Endothelial cell of umbilical vein (primary cell): ENCODE measurements around the gene ALK. TPM values are rescaled to one million over a fixed set of nuclear protein-coding genes. Genes with fewer than 3 reads are reported as not detected.

ENCODE experiments used
- BruUV-seq: library from RNA; stranded (reverse); fragments of 400-500 nt; replicated peaks from 2 replicates; lab custom pipeline; 2021; lab: Mats Ljungman, UMichigan
- CTCF ChIA-PET: fragments of 300-600, 350-600 bp; sonication (Branson Sonifier 250); formaldehyde crosslinking; loops from one replicate; lab custom pipeline; 2021; ENCODE audit warnings: antibody characterized with exemption, inconsistent platforms; lab: Charles Lee
- POLR2A ChIA-PET: fragments of 300-600, 350-600 bp; sonication (Branson Sonifier 250); formaldehyde crosslinking; loops from one replicate; lab custom pipeline; 2021; ENCODE audit warnings: antibody characterized with exemption, inconsistent platforms; lab: Charles Lee
- DNase-seq: peaks from one replicate; pipeline ENCODE4 v3.0.0-alpha.2; 2011; ENCODE audit warnings: low read depth, low spot score
- FAIRE-seq: peaks from 2 replicates; lab custom pipeline; 2011; peaks lifted over from hg19 to GRCh38; lab: Jason Lieb, UNC
- H2AFZ ChIP-seq: 2 replicates; pipeline ENCODE4 v1.6.0; 2012; ENCODE audit warnings: low read depth, low read length, control low read depth, inconsistent platforms
- H3K27ac ChIP-seq: 2 replicates; pipeline ENCODE4 v1.5.1; 2011; ENCODE audit warnings: low read depth, mild to moderate bottlenecking, control low read depth, low read length, moderate library complexity; ENCODE audit not compliant: insufficient read depth
- H3K27me3 ChIP-seq, 2 experiments: 2 replicates each; pipeline versions ENCODE4 v1.6.0 to v1.6.1; 2011; ENCODE audit warnings: low read length in 2 of 2, mixed read lengths in 1 of 2; ENCODE audit not compliant: control insufficient read depth in 2 of 2, insufficient read depth in 2 of 2
- H3K36me3 ChIP-seq, 2 experiments: 2 replicates in 1 of 2; 3 replicates in 1 of 2; pipeline ENCODE4 v1.5.1; 2011; ENCODE audit warnings: low read length in 2 of 2, mild to moderate bottlenecking in 1 of 2, moderate library complexity in 1 of 2; ENCODE audit not compliant: control insufficient read depth in 2 of 2, insufficient read depth in 2 of 2; ENCODE audit errors: extremely low read depth in 1 of 2
- H3K4me1 ChIP-seq: 3 replicates; pipeline ENCODE4 v1.5.1; 2011; ENCODE audit warnings: mild to moderate bottlenecking, low read length; ENCODE audit not compliant: control insufficient read depth, insufficient read depth; ENCODE audit errors: extremely low read depth
- H3K4me2 ChIP-seq: 2 replicates; pipeline ENCODE4 v1.6.1; 2011; ENCODE audit warnings: low read length, control low read depth, mixed read lengths; ENCODE audit not compliant: insufficient read depth
- H3K4me3 ChIP-seq, 3 experiments: fragments of 200-600 bp in 1 of 3; sonication (generic), shearing (Covaris generic) in 1 of 3; replicated peaks in 1 of 3; 2 replicates each; pipeline ENCODE4 v1.5.1; 2011 to 2016; ENCODE audit warnings: control low read depth in 3 of 3, low read length in 3 of 3, mild to moderate bottlenecking in 2 of 3, inconsistent platforms in 1 of 3, low read depth in 1 of 3, moderate library complexity in 1 of 3; ENCODE audit not compliant: insufficient read depth in 1 of 3
- H3K79me2 ChIP-seq: 2 replicates; pipeline ENCODE4 v1.6.0; 2012; ENCODE audit warnings: low read length, inconsistent platforms; ENCODE audit not compliant: control insufficient read depth, insufficient read depth
- H3K9ac ChIP-seq: replicated peaks from 2 replicates; pipeline ENCODE3; 2011; ENCODE audit warnings: low read length, control low read depth; ENCODE audit not compliant: insufficient read depth; ENCODE audit errors: extremely low read depth
- H3K9me1 ChIP-seq: replicated peaks from 3 replicates; pipeline ENCODE4 v1.6.0; 2011; ENCODE audit warnings: mild to moderate bottlenecking, low read length; ENCODE audit not compliant: control insufficient read depth, insufficient read depth; ENCODE audit errors: extremely low read depth
- H3K9me3 ChIP-seq: replicated peaks from 2 replicates; pipeline ENCODE4 v1.5.1; 2012; ENCODE audit warnings: low read length, inconsistent platforms; ENCODE audit not compliant: control insufficient read depth, insufficient read depth
- H4K20me1 ChIP-seq: replicated peaks from 2 replicates; pipeline ENCODE3; 2011; ENCODE audit warnings: mild to moderate bottlenecking, low read length; ENCODE audit not compliant: control insufficient read depth, insufficient read depth; ENCODE audit errors: extremely low read depth
- CTCF ChIP-seq, 2 donors: IDR thresholded peaks; 1 replicate in 1 of 2; 2 replicates in 1 of 2; pipeline ENCODE4 v1.5.1; 2011; ENCODE audit warnings: low read length in 2 of 2, mild to moderate bottlenecking in 2 of 2, moderate library complexity in 2 of 2, control low read depth in 1 of 2, inconsistent platforms in 1 of 2, low read depth in 1 of 2; ENCODE audit not compliant: insufficient read depth in 1 of 2; ENCODE audit errors: extremely low read depth in 1 of 2
- EZH2 ChIP-seq: IDR thresholded peaks from 2 replicates; pipeline ENCODE4 v1.6.1; 2012; ENCODE audit warnings: borderline replicate concordance, low read depth, mild to moderate bottlenecking, moderate library complexity, low read length, inconsistent platforms; ENCODE audit not compliant: severe bottlenecking
- FOS ChIP-seq: IDR thresholded peaks from 2 replicates; pipeline ENCODE4 v1.6.1; 2011; ENCODE audit warnings: mild to moderate bottlenecking, low read length, moderate library complexity, borderline replicate concordance; ENCODE audit not compliant: insufficient read depth
- GATA2 ChIP-seq: IDR thresholded peaks from 2 replicates; pipeline ENCODE4 v1.7.0; 2011; ENCODE audit warnings: low read depth, mild to moderate bottlenecking, moderate library complexity, mixed read lengths, low read length; ENCODE audit not compliant: insufficient read length, insufficient read depth
- JUN ChIP-seq: IDR thresholded peaks from 2 replicates; pipeline ENCODE4 v1.6.1; 2011; ENCODE audit warnings: borderline replicate concordance, low read depth; ENCODE audit not compliant: insufficient read length, insufficient read depth
- MYC ChIP-seq: IDR thresholded peaks from one replicate; pipeline ENCODE4 v1.6.1; 2011; ENCODE audit warnings: mild to moderate bottlenecking, low read depth, low read length
- POLR2A ChIP-seq: IDR thresholded peaks from 2 replicates; pipeline ENCODE4 v1.6.1; 2012; ENCODE audit warnings: low read depth, mild to moderate bottlenecking, control low read depth, low read length
- POLR2AphosphoS5 ChIP-seq: IDR thresholded peaks from 2 replicates; pipeline ENCODE4 v1.6.1; 2012; ENCODE audit warnings: low read depth, mild to moderate bottlenecking, control low read depth, low read length, moderate library complexity; ENCODE audit not compliant: insufficient read depth
- dilution Hi-C: fragments of 300-500 bp; cut with MboI; formaldehyde crosslinking; loops from one replicate; pipeline ENCODE4 v1.15.0; 2019; ENCODE audit warnings: low sequenced_read_pairs; ENCODE audit not compliant: extremely low pct_ligation_motif_present
- intact Hi-C: fragments of 100-400 bp; cut with micrococcal nuclease; formaldehyde crosslinking; loops from one replicate; pipeline ENCODE4 v1.10.0; 2022
- polyA plus RNA-seq, 4 experiments: library from polyadenylated mRNA; depleted of rRNA in 3 of 4; stranded (reverse) in 3 of 4; unstranded in 1 of 4; fragments of >200 nt; gene quantifications; 2 replicates each; pipeline versions ENCODE4 v1.2.1 to v1.2.3, GENCODE V29; 2011 to 2012; ENCODE audit warnings: missing spikeins in 1 of 4
- total RNA-seq: library from RNA; stranded (reverse); gene quantifications from 2 replicates; pipeline ENCODE4 v1.2.3, GENCODE V29; 2021
- TF ChIP-seq, protein P1 (sequence below): IDR thresholded peaks from 2 replicates; pipeline ENCODE4 v1.6.1; 2011; ENCODE audit not compliant: insufficient read depth, insufficient read length

Gene ALK
- total and polyA plus RNA-seq, 2 donors (not counting 3 experiments of a cell fraction or from before 2014, with no cell fraction given) = not detected

- Histone ChIP-seq H3K9ac (no peak overlapping the region), H3K4me1 (no peaks in the 10 kb centered on the region), H3K79me2 (no peaks in the 10 kb centered on the region), H3K27me3 (no peaks in the 10 kb centered on the region), H3K9me1 (no peaks in the 10 kb centered on the region), H3K36me3 (no peaks in the 10 kb centered on the region), H3K27ac (no peak overlapping the region), H3K9me3 (no peaks in the 10 kb centered on the region), H2AFZ (no peak overlapping the region), H3K4me2 (no peak overlapping the region), H4K20me1 (no peaks in the 10 kb centered on the region), H3K4me3 (no peak overlapping the region)
- FAIRE-seq (no peak), DNase-seq (no peak)
- intact Hi-C loops = no loop called here
- TF ChIP-seq, protein P1, sequence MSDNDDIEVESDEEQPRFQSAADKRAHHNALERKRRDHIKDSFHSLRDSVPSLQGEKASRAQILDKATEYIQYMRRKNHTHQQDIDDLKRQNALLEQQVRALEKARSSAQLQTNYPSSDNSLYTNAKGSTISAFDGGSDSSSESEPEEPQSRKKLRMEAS = no peak
- TF ChIP-seq JUN = no peak
- TF ChIP-seq GATA2 = no peak
- no peak for TF ChIP-seq POLR2AphosphoS5
- no peak for TF ChIP-seq EZH2
- no peak for TF ChIP-seq FOS
- TF ChIP-seq POLR2A = no peak
- no peak for TF ChIP-seq MYC
- no peak for TF ChIP-seq CTCF (IDR thresholded peaks at IDR 0.05; ENCODE audit: extremely low read depth in 1 of 2, insufficient read depth in 1 of 2, low read depth in 1 of 2, low read length in 2 of 2)
- ChIA-PET POLR2A (no interaction called here), CTCF (no interaction called here)
- dilution Hi-C loops = no loop called here
- no TSS peak for BruUV-seq
Measured at GRCh38 chr2:29450596-29451222, 470.7 kb downstream of the ALK start.
